Trophoblast cell (in vitro differentiated cells and primary cell): ENCODE data around the gene SLC5A2.

Experiments used
- DNase-seq, 2 donors: peaks; one replicate each; pipeline ENCODE4 v3.0.0-alpha.2; 2016
- H2AFZ ChIP-seq: 2 replicates; pipeline ENCODE4 v1.6.1; 2013; ENCODE audit warnings: low read length, moderate library complexity, mild to moderate bottlenecking; ENCODE audit not compliant: insufficient read depth, poor library complexity
- H2AK5ac ChIP-seq: 2 replicates; pipeline ENCODE4 v1.6.1; 2013; ENCODE audit warnings: mild to moderate bottlenecking, low read length
- H2BK120ac ChIP-seq: 2 replicates; pipeline ENCODE4 v1.6.1; 2013; ENCODE audit warnings: low read length, mild to moderate bottlenecking, moderate library complexity; ENCODE audit not compliant: insufficient read depth, poor library complexity
- H2BK12ac ChIP-seq: 2 replicates; pipeline ENCODE4 v1.6.1; 2013; ENCODE audit warnings: mild to moderate bottlenecking, low read length, moderate library complexity
- H2BK5ac ChIP-seq: 2 replicates; pipeline ENCODE4 v1.6.1; 2013; ENCODE audit warnings: low read length, low read depth, moderate library complexity, mild to moderate bottlenecking; ENCODE audit not compliant: poor library complexity
- H3K14ac ChIP-seq: 2 replicates; pipeline ENCODE4 v1.6.1; 2013; ENCODE audit warnings: mild to moderate bottlenecking, low read length
- H3K18ac ChIP-seq: 2 replicates; pipeline ENCODE4 v1.6.1; 2013; ENCODE audit warnings: mild to moderate bottlenecking, low read length
- H3K23ac ChIP-seq: 2 replicates; pipeline ENCODE4 v1.6.1; 2013; ENCODE audit warnings: low read length
- H3K27ac ChIP-seq: 2 replicates; pipeline ENCODE4 v1.5.1; 2013; ENCODE audit warnings: low read depth, mild to moderate bottlenecking, inconsistent platforms, low read length, moderate library complexity
- H3K27me3 ChIP-seq: 2 replicates; pipeline ENCODE4 v1.6.1; 2013; ENCODE audit warnings: inconsistent platforms, mild to moderate bottlenecking, low read length, moderate library complexity; ENCODE audit not compliant: insufficient read depth
- H3K36me3 ChIP-seq, 2 experiments: 1 replicate in 1 of 2; 2 replicates in 1 of 2; pipeline ENCODE4 v1.6.1; 2013; ENCODE audit warnings: low read length in 2 of 2, mild to moderate bottlenecking in 2 of 2, moderate library complexity in 1 of 2; ENCODE audit not compliant: insufficient read depth in 2 of 2, control insufficient read depth in 1 of 2
- H3K4ac ChIP-seq: 2 replicates; pipeline ENCODE4 v1.6.1; 2013; ENCODE audit warnings: low read depth, mild to moderate bottlenecking, low read length, moderate library complexity
- H3K4me1 ChIP-seq, 2 experiments: 1 replicate in 1 of 2; 2 replicates in 1 of 2; pipeline ENCODE4 v1.6.1; 2013; ENCODE audit warnings: low read length in 2 of 2, mild to moderate bottlenecking in 2 of 2, moderate library complexity in 1 of 2; ENCODE audit not compliant: insufficient read depth in 2 of 2, control insufficient read depth in 1 of 2
- H3K4me2 ChIP-seq: 2 replicates; pipeline ENCODE4 v1.6.1; 2013; ENCODE audit warnings: inconsistent platforms, mild to moderate bottlenecking, low read length, moderate library complexity
- H3K4me3 ChIP-seq: 2 replicates; pipeline ENCODE4 v1.5.1; 2013; ENCODE audit warnings: mild to moderate bottlenecking, low read depth, low read length, inconsistent platforms
- H3K79me1 ChIP-seq: one replicate; pipeline ENCODE4 v1.6.1; 2013; ENCODE audit warnings: low read length
- H3K79me2 ChIP-seq: 2 replicates; pipeline ENCODE4 v1.6.1; 2013; ENCODE audit warnings: low read length, mild to moderate bottlenecking; ENCODE audit not compliant: control insufficient read depth, insufficient read depth, poor library complexity
- H3K9ac ChIP-seq: 2 replicates; pipeline ENCODE4 v1.6.1; 2013; ENCODE audit warnings: mild to moderate bottlenecking, low read length
- H3K9me3 ChIP-seq: 2 replicates; pipeline ENCODE4 v1.6.1; 2013; ENCODE audit warnings: low read depth, mild to moderate bottlenecking, control low read depth, inconsistent platforms, low read length; ENCODE audit not compliant: insufficient read depth
- H4K12ac ChIP-seq: 2 replicates; pipeline ENCODE4 v1.6.1; 2013; ENCODE audit warnings: low read depth, mild to moderate bottlenecking, low read length, moderate library complexity
- H4K8ac ChIP-seq: 2 replicates; pipeline ENCODE4 v1.6.1; 2013; ENCODE audit warnings: low read depth, mild to moderate bottlenecking, low read length, moderate library complexity
- H4K91ac ChIP-seq: one replicate; pipeline ENCODE4 v1.6.1; 2013; ENCODE audit warnings: low read depth, mild to moderate bottlenecking, low read length, moderate library complexity
- WGBS: extraction: QIAGEN DNeasy Blood & Tissue Kit; methylation state at CpG from one replicate; pipeline ENCODE4 v1.1.7; 2013; ENCODE audit warnings: missing lambda C conversion rate; ENCODE audit not compliant: insufficient read length, insufficient coverage; ENCODE audit errors: extremely low coverage; 5-methylcytosine and 5-hydroxymethylcytosine counted together

Gene SLC5A2

DNA sequence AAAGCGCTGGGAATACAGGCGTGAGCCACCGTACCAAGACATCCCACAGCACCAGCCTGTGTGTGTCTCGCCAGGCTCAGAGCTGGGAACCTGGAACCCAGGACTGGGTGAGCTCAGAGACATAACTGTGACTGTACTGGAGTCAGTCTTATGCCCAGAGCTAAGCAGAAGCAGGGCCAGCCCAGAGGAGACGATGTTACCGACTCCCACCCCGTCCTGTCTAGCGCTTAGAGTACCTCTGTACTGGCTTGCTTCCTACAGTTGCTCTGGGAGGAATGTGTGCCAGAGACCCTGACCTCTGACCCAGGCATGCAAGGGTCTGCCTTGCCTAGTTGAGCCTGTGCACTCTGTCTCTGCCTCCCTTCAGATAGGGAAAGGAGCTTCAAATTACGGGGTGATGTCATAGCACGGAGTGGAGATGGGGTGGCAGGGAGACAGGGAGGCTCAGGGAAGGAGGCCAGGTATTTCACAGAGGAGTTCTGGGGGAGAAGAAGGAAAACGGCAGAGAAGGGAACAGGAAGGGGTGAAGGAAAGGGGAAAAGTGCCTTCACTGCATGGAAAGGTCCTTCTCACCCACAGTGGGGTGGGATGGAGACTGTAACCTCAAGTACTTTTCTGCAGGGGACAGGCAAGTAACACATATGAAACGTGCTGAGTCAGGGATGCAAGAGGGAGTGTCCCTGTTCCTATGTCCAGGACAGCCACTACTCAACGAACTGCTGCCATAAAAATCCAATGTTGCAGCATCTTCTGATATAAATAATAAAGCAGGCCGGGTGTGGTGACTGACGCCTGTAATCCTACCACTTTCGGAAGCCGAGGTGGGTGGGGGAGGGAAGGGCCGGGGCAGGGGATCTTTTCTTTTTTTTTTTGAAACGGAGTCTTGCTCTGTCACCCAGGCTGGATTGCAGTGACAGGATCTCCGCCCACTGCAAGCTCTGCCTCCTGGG, 29.4 kb upstream of the SLC5A2 start:
- no CpG with 5 or more reads among the region's 20 CpGs for whole genome bisulfite sequencing
- DNase-seq = peak; percentile 63
- Histone ChIP-seq H3K4me3 (no peak overlapping the region), H4K12ac (no peak overlapping the region), H3K4me1 (peaks cover 27 to 41% of the 10 kb centered on the region in 2 experiments), H2BK120ac (no peak overlapping the region), H4K8ac (peak overlapping the region; percentile 36), H2BK5ac (no peak overlapping the region), H3K27ac (peak overlapping the region; percentile 80), H3K23ac (no peak overlapping the region), H3K9me3 (peaks cover 2% of the 10 kb centered on the region), H3K9ac (no peak overlapping the region), H2BK12ac (peak overlapping the region; percentile 25), H4K91ac (no peak overlapping the region), H3K4ac (no peak overlapping the region), H3K79me2 (peaks cover 13% of the 10 kb centered on the region), H3K14ac (peak overlapping the region; percentile 37), H3K18ac (peak overlapping the region; percentile 41), H3K79me1 (peaks cover 12% of the 10 kb centered on the region), H3K4me2 (peak overlapping the region; percentile 51), H2AFZ (no peak overlapping the region), H3K36me3 (peaks cover 3 to 4% of the 10 kb centered on the region in 2 experiments), H2AK5ac (peak overlapping the region; percentile 26), H3K27me3 (no peaks in the 10 kb centered on the region)

DNA sequence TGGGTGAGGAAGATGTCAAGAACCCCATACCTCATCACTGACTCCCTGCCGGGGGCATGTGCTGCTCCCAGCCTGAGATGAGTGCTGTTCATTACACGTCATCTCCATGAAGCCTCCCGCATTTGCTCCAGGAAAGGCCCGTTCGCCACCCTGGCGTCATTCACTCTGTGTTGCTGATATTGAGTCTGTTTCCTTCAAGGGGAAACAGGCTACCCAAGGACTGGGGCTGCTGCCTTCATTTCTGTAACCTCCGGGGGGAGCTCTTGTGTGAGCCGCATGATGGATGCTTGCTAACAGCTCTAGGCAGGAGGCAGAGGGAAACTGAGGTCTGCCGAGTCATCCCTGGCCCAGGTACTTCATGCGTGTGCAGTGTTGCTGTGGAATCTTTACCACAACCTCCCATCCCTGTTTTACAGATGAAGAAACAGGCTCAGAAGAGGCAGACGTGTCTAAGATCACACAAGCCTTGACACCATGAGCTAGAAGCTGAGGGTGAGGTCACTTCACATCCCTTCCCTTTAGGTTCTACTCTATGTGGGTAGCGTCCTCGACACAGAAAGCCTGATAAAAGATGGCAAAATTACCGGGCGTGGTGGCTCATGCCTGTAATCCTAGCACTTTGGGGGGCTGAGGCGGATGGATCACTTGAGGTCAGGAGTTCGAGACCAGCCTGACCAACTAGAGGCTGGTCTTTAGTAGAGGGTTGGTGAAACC, 27.2 kb upstream of the SLC5A2 start:
- Histone ChIP-seq H3K79me1 (peaks cover 25% of the 10 kb centered on the region), H2AFZ (no peak overlapping the region), H3K9me3 (peaks cover 2% of the 10 kb centered on the region), H3K27ac (no peak overlapping the region), H3K4ac (peak overlapping the region; percentile 9), H3K23ac (no peak overlapping the region), H3K4me3 (no peak overlapping the region), H2BK5ac (no peak overlapping the region), H2BK120ac (no peak overlapping the region), H3K14ac (no peak overlapping the region), H3K27me3 (no peaks in the 10 kb centered on the region), H2AK5ac (no peak overlapping the region), H4K91ac (no peak overlapping the region), H3K4me1 (peaks cover 29 to 44% of the 10 kb centered on the region in 2 experiments), H3K9ac (no peak overlapping the region), H4K8ac (no peak overlapping the region), H3K36me3 (peaks cover 3 to 4% of the 10 kb centered on the region in 2 experiments), H3K79me2 (peaks cover 19% of the 10 kb centered on the region), H4K12ac (no peak overlapping the region), H2BK12ac (no peak overlapping the region), H3K18ac (peak overlapping the region; percentile 48), H3K4me2 (no peak overlapping the region)
- WGBS = no CpG with 5 or more reads among the region's 17 CpGs
- peak in 1 of 2 donors; percentile 14 for DNase-seq

DNA sequence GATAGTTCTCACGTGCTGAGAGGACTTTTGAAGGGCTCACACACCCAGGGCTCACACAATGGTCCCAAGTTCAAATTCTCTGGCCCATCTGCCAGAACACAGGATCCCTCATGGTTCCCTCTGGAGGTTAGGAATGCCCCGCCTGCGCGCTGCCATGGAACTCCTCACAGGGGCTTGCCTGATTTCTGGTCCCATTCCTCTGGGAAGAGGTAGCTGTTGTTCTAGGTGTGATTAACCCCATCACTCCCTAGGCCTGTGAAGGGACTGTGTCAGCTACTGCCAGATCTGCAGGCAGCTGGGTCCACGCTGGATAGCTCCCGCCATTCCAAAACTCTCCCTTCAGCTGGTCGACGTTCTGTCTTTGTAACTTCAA, 25.9 kb upstream of the SLC5A2 start:
- Histone ChIP-seq H3K79me2 (peaks cover 19% of the 10 kb centered on the region), H2BK120ac (no peak overlapping the region), H3K4me1 (peaks cover 28 to 40% of the 10 kb centered on the region in 2 experiments), H2BK5ac (no peak overlapping the region), H4K91ac (no peak overlapping the region), H3K27me3 (no peaks in the 10 kb centered on the region), H3K14ac (no peak overlapping the region), H2AK5ac (no peak overlapping the region), H3K4ac (peak overlapping the region; percentile 60), H3K18ac (peak overlapping the region; percentile 6), H4K12ac (no peak overlapping the region), H3K27ac (no peak overlapping the region), H3K79me1 (peaks cover 25% of the 10 kb centered on the region), H2BK12ac (no peak overlapping the region), H4K8ac (no peak overlapping the region), H3K9ac (no peak overlapping the region), H3K9me3 (peaks cover 2% of the 10 kb centered on the region), H3K23ac (no peak overlapping the region), H3K36me3 (peaks cover 4 to 5% of the 10 kb centered on the region in 2 experiments), H2AFZ (no peak overlapping the region), H3K4me3 (no peak overlapping the region), H3K4me2 (no peak overlapping the region)
- no CpG with 5 or more reads among the region's 8 CpGs for WGBS
- DNase-seq = no peak

DNA sequence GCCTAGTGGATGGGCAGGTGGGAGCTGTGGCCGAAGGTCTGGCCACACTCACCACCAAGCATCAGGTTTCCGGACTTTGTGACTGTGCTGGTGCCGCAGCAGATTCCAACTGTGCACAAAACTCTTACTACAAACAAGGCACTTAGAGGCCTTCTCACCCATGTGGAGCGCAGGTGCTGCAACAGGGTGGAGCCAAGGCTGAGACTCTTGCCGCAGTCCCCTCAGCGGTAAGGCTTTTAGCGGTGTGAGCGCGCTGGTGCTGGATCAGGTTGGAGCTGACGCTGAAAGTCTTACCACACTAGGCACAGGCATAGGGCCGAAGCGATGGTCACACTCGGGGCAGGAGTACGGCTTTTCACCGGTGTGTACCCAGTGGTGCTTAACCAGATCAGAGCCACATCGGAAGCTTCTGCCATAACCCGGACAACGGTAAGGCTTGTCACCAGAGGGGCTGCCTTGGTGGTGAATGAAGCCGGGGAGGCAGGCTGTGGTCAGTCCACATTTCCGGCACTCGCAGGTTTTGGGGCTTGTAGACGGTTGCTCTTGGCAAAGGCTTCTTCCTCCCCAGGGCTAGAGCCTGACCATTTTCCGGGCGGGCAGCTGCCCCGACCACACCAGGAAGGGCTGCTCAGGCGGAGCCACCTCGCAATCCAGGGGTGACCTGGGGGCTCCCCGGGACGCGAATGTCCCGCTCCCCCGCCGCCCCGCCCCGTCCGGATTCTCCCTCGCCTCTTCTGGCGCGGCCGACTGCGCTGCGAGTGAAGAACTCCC, 24.7 kb upstream of the SLC5A2 start:
- H2AK5ac ChIP-seq = peak overlapping the region; percentile 8
- no peak overlapping the region for H2BK12ac ChIP-seq
- peaks cover 20% of the 10 kb centered on the region for H3K79me1 ChIP-seq
- H3K18ac ChIP-seq = peak overlapping the region; percentile 50
- H3K36me3 ChIP-seq = peaks cover 12 to 13% of the 10 kb centered on the region in 2 experiments
- H2AFZ ChIP-seq = peak overlapping the region; percentile 68
- H3K4ac ChIP-seq = peak overlapping the region; percentile 9
- H3K14ac ChIP-seq = peak overlapping the region; percentile 66
- peaks cover 19 to 31% of the 10 kb centered on the region in 2 experiments for H3K4me1 ChIP-seq
- peak overlapping the region; percentile 24 for H2BK120ac ChIP-seq
- H4K12ac ChIP-seq = peak overlapping the region; percentile 83
- DNase-seq = peak; percentile 40 to 51
- WGBS = no CpG with 5 or more reads among the region's 42 CpGs
- peaks cover 19% of the 10 kb centered on the region for H3K79me2 ChIP-seq
- H2BK5ac ChIP-seq = peak overlapping the region; percentile 65
- H3K9me3 ChIP-seq = peaks cover 2% of the 10 kb centered on the region
- H3K27me3 ChIP-seq = no peaks in the 10 kb centered on the region
- H3K23ac ChIP-seq = no peak overlapping the region
- peak overlapping the region; percentile 96 for H4K91ac ChIP-seq
- peak overlapping the region; percentile 83 for H3K9ac ChIP-seq
- H3K4me2 ChIP-seq = peak overlapping the region; percentile 95
- peak overlapping the region; percentile 99 for H3K27ac ChIP-seq
- H4K8ac ChIP-seq = peak overlapping the region; percentile 100
- peak overlapping the region; percentile 88 for H3K4me3 ChIP-seq
